T-helper 17 cell (primary cell): ENCODE results near the gene LHX3. TPM values are rescaled to one million over a fixed set of nuclear protein-coding genes. Genes with fewer than 3 reads are reported as not detected.

Experiments used
- ATAC-seq: fragments of 150-1000 bp; cut with Tn5 transposase; 2 replicates; pipeline ENCODE4 v1.10.0; 2021; ENCODE audit warnings: mild to moderate bottlenecking, moderate library complexity
- DNase-seq, 3 donors: peaks; one replicate each; pipeline versions ENCODE4 v3.0.0 to v3.0.0-alpha.2; 2020 to 2021
- H3K9me3 ChIP-seq: one replicate; pipeline ENCODE4 v1.7.0; 2013; ENCODE audit warnings: low read length, mild to moderate bottlenecking; ENCODE audit not compliant: control insufficient read depth, poor library complexity, severe bottlenecking
- H3K27ac Mint-ChIP-seq: one replicate; pipeline ENCODE4 v1.8.0; 2022; ENCODE audit warnings: mild to moderate bottlenecking, moderate library complexity, mixed read lengths
- H3K27me3 Mint-ChIP-seq: one replicate; pipeline ENCODE4 v1.8.0; 2022; ENCODE audit warnings: mixed read lengths
- H3K36me3 Mint-ChIP-seq: one replicate; pipeline ENCODE4 v1.8.0; 2022; ENCODE audit warnings: low read depth, mixed read lengths
- H3K4me1 Mint-ChIP-seq: one replicate; pipeline ENCODE4 v1.8.0; 2022; ENCODE audit warnings: mild to moderate bottlenecking, mixed read lengths
- H3K4me3 Mint-ChIP-seq: one replicate; pipeline ENCODE4 v1.8.0; 2022; ENCODE audit warnings: mild to moderate bottlenecking, moderate library complexity, mixed read lengths
- total RNA-seq, 4 donors: library from RNA in 2 of 4; stranded (reverse) in 2 of 4; gene quantifications; one replicate each; pipeline ENCODE4 v1.2.3 and lab custom pipeline; 2022 to 2026

LHX3 gene
- total RNA-seq, 2 donors from 2014 or later: 0.10 to 0.18 TPM

- DNase-seq (no peak), ATAC-seq (no peak)
- peaks cover 20% of the 10 kb centered on the region for H3K4me1 Mint-ChIP-seq
- H3K27ac Mint-ChIP-seq: peak overlapping the region; percentile 66
- no peaks in the 10 kb centered on the region for H3K27me3 Mint-ChIP-seq
- H3K9me3 ChIP-seq: no peaks in the 10 kb centered on the region
- H3K36me3 Mint-ChIP-seq: no peaks in the 10 kb centered on the region
- H3K4me3 Mint-ChIP-seq: no peak overlapping the region
Observed at GRCh38 chr9:136228107-136228875, 23.4 kb upstream of the LHX3 start.

DNA sequence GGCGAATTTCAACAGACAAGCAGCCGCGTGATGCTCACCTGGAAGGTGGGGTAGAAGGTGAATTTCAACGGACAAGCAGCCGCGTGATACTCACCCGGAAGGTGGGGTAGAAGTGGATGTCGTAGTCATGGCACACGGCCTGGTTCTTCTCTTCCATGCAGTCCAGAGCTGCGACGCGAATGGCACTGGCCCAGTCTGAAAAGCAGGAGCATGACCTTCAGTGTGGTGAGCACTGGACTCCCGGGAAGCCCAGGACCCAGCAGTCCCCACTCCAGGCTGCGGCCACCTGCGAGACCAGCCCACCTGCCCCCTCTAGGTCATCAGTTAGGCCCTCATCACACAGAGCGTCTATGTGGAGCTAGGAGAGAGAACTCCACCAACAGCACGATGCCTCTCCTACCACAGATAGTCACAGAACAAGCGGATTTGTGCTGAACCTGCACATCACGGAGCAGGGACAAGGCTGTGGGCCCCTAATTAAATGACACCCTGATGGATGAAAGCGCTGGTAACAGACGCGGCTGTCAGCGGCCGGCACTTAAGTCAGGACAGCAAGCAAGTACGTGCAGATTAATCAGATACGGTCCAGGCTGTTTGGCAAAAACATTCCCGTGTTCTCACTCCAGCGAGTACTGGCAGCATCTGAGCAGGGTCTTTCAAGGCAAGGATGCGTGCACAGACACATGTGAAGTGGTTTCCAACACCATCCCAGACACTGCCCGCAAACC lies 21.9 kb upstream of the LHX3 start:
- Mint-ChIP-seq H3K27ac (peak overlapping the region; percentile 19), H3K4me1 (peaks cover 12% of the 10 kb centered on the region), H3K27me3 (no peaks in the 10 kb centered on the region), H3K36me3 (no peaks in the 10 kb centered on the region), H3K4me3 (no peak overlapping the region)
- no peak for ATAC-seq
- DNase-seq: no peak
- H3K9me3 ChIP-seq: no peaks in the 10 kb centered on the region

GRCh38 chr9:136225748-136226679 lies 21.1 kb upstream of the LHX3 start:
- Mint-ChIP-seq H3K27me3 (no peaks in the 10 kb centered on the region), H3K36me3 (no peaks in the 10 kb centered on the region), H3K4me3 (peak overlapping the region; percentile 58), H3K4me1 (peaks cover 12% of the 10 kb centered on the region), H3K27ac (peak overlapping the region; percentile 72)
- DNase-seq (peak; percentile 38 to 69 (median 42)), ATAC-seq (peak; percentile 84)
- no peaks in the 10 kb centered on the region for H3K9me3 ChIP-seq

DNA sequence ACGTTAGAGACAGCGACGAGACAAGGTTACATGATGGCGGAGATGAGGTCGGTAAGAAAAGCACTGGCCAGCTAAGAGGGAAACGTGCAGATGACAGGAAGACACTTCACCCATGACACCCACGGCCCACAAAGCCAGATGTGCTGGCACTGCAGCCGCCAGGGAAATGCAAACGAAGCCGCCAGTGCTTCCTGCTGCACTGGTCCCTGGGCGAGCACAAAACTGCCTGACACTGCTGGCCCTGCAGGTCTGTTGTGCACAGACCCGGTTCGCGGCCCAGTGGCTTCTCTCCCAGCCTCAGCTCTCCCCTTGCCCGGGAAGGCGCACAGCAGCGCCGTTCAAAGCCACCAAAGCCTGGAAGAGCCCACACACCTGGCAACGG lies 20.4 kb upstream of the LHX3 start:
- DNase-seq (peak in 2 of 3 donors; percentile 15 to 22), ATAC-seq (peak; percentile 57)
- Mint-ChIP-seq H3K27me3 (no peaks in the 10 kb centered on the region), H3K36me3 (no peaks in the 10 kb centered on the region), H3K27ac (peak overlapping the region; percentile 72), H3K4me1 (peaks cover 12% of the 10 kb centered on the region), H3K4me3 (peak overlapping the region; percentile 84)
- H3K9me3 ChIP-seq: no peaks in the 10 kb centered on the region

GRCh38 chr9:136223871-136224640 lies 19.1 kb upstream of the LHX3 start:
- H3K9me3 ChIP-seq: no peaks in the 10 kb centered on the region
- Mint-ChIP-seq H3K27me3 (no peaks in the 10 kb centered on the region), H3K4me3 (no peak overlapping the region), H3K36me3 (no peaks in the 10 kb centered on the region), H3K4me1 (peaks cover 12% of the 10 kb centered on the region), H3K27ac (no peak overlapping the region)
- no peak for DNase-seq
- no peak for ATAC-seq

DNA sequence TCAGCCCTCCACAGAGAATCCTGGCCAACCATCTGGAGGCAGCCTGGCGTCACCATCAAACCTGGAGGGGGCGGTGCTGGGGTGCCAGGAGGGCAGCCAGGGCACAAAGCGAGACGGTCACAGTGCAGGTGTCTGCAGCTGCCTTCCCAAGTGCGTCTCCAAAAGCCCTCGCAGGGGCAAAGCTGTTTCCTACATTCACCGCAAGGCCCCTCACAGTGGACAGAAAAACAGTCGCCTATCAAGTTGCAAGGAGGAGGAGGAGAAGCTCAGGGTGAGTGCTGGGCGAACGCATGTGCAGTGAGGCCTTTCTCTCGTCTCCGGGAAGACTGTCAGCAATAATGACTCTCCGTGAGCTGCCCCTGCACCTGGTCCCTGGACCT lies 18.0 kb upstream of the LHX3 start:
- Mint-ChIP-seq H3K4me1 (peaks cover 10% of the 10 kb centered on the region), H3K4me3 (no peak overlapping the region), H3K27ac (no peak overlapping the region), H3K36me3 (no peaks in the 10 kb centered on the region), H3K27me3 (no peaks in the 10 kb centered on the region)
- ATAC-seq (no peak), DNase-seq (no peak)
- H3K9me3 ChIP-seq: no peaks in the 10 kb centered on the region

GRCh38 chr9:136222166-136222905 lies 17.4 kb upstream of the LHX3 start:
- H3K36me3 Mint-ChIP-seq: no peaks in the 10 kb centered on the region
- H3K27ac Mint-ChIP-seq: no peak overlapping the region
- H3K4me3 Mint-ChIP-seq: no peak overlapping the region
- no peaks in the 10 kb centered on the region for H3K27me3 Mint-ChIP-seq
- peaks cover 10% of the 10 kb centered on the region for H3K4me1 Mint-ChIP-seq
- DNase-seq (no peak), ATAC-seq (no peak)
- no peaks in the 10 kb centered on the region for H3K9me3 ChIP-seq

GRCh38 chr9:136220017-136220729 lies 15.2 kb upstream of the LHX3 start:
- H3K9me3 ChIP-seq: no peaks in the 10 kb centered on the region
- no peaks in the 10 kb centered on the region for H3K27me3 Mint-ChIP-seq
- ATAC-seq (peak; percentile 65), DNase-seq (no peak)
- peak overlapping the region; percentile 82 for H3K27ac Mint-ChIP-seq
- H3K4me3 Mint-ChIP-seq: no peak overlapping the region
- H3K36me3 Mint-ChIP-seq: no peaks in the 10 kb centered on the region
- H3K4me1 Mint-ChIP-seq: peaks cover 3% of the 10 kb centered on the region

DNA sequence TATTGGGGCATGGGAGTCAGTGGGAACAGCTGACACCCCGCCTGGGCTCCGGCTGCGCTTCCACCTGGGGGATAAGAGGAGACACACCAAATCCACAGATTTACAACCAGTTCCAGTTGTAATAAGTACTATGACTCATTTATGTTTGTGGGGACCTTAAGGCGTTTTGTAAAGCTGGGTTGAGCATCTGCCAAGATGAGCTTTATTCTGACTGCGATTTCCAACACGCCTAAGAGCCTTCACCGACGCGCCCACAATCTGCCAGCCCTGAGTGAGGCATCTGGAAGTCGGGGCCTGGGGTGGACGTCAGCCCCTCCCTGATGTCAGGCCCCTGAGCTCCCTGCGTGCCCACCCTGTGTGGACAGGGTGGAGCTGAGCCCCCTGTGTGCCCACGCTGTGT lies 14.3 kb upstream of the LHX3 start:
- H3K36me3 Mint-ChIP-seq: peaks cover 2% of the 10 kb centered on the region
- H3K27me3 Mint-ChIP-seq: no peaks in the 10 kb centered on the region
- DNase-seq: no peak
- H3K4me1 Mint-ChIP-seq: no peaks in the 10 kb centered on the region
- no peak overlapping the region for H3K4me3 Mint-ChIP-seq
- H3K9me3 ChIP-seq: no peaks in the 10 kb centered on the region
- ATAC-seq: no peak
- H3K27ac Mint-ChIP-seq: no peak overlapping the region

DNA sequence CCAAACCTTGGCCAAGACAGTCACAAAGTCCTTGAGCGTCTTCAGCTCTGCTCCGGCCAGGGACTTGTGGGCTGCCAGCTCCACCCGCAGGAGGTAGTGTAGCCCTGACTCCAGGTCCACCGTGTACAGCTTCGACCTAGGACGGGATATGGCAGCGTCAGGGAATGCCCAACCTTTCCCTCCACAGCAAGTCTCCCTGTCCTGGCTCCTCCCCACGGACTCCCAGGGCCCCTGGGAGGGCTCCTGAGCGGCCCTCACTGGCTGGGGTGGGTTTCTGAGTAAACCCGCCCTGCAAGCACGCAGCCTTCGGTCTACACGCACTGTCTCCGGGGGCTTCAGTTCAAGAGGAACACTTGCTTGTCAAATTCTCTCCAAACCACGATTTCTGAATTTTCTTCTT lies 13.7 kb upstream of the LHX3 start:
- peaks cover 2% of the 10 kb centered on the region for H3K36me3 Mint-ChIP-seq
- no peak overlapping the region for H3K4me3 Mint-ChIP-seq
- no peaks in the 10 kb centered on the region for H3K27me3 Mint-ChIP-seq
- no peaks in the 10 kb centered on the region for H3K9me3 ChIP-seq
- ATAC-seq (no peak), DNase-seq (no peak)
- H3K27ac Mint-ChIP-seq: no peak overlapping the region
- H3K4me1 Mint-ChIP-seq: no peaks in the 10 kb centered on the region

GRCh38 chr9:136218271-136218670 lies 13.3 kb upstream of the LHX3 start:
- Mint-ChIP-seq H3K27ac (no peak overlapping the region), H3K4me3 (no peak overlapping the region), H3K36me3 (peaks cover 2% of the 10 kb centered on the region), H3K4me1 (no peaks in the 10 kb centered on the region), H3K27me3 (no peaks in the 10 kb centered on the region)
- DNase-seq (no peak), ATAC-seq (no peak)
- no peaks in the 10 kb centered on the region for H3K9me3 ChIP-seq
